Mucosa of descending colon (tissue), 3 donors: Measurements from ENCODE around the gene ANKRD63. TPM values are rescaled to one million over a fixed set of nuclear protein-coding genes. Genes with fewer than 3 reads are reported as not detected.
A peak's percentile ranks its signal among the peaks of the same experiment; 100 is the strongest.

Experiments
- ATAC-seq: fragments of 200-7000 bp; cut with Tn5 transposase; one replicate; pipeline ENCODE4 v1.9.1; 2020; ENCODE audit warnings: mild to moderate bottlenecking, moderate library complexity
- DNase-seq, 3 donors: peaks; one replicate each; pipeline ENCODE4 v3.0.0-alpha.2; 2020
- H3K36me3 ChIP-seq: fragments of 200-600 bp; one replicate; pipeline ENCODE4 v1.8.0; 2021; ENCODE audit warnings: low read depth, mild to moderate bottlenecking
- H3K4me1 ChIP-seq: fragments of 200-600 bp; one replicate; pipeline ENCODE4 v1.8.0; 2021; ENCODE audit warnings: low read depth, mild to moderate bottlenecking
- H3K4me3 ChIP-seq: fragments of 200-600 bp; one replicate; pipeline ENCODE4 v1.8.0; 2021; ENCODE audit warnings: mild to moderate bottlenecking
- H3K9me3 ChIP-seq: fragments of 200-600 bp; one replicate; pipeline ENCODE4 v1.8.0; 2021; ENCODE audit warnings: mild to moderate bottlenecking
- CTCF ChIP-seq: fragments of 200-600 bp; IDR thresholded peaks from one replicate; pipeline ENCODE4 v1.8.0; 2022; ENCODE audit warnings: antibody characterized with exemption, mild to moderate bottlenecking
- intact Hi-C, 2 donors: fragments of 100-400 bp; cut with DNase I in 1 of 2; cut with micrococcal nuclease in 1 of 2; formaldehyde crosslinking; loops; one replicate each; pipeline versions ENCODE4 v1.11.0 to v1.11.1; 2022; cut with DNase I, micrococcal nuclease
- total RNA-seq, 3 donors: library from RNA; stranded (reverse); fragmentation: NEBNext Ultra II Directional in 2 of 3; extraction: Animal tissue kit (Norgen Biotek cat#: 25700) in 2 of 3; gene quantifications; one replicate each; pipeline versions ENCODE4 v1.2.1 to v1.2.4, GENCODE V29; 2021 to 2023
- donor health status: DM: no; HTN: no; CAD: no; lungs with moderate emphysema.
- donor health status: DM: no; HTN: no; CAD: no.
- donor health status: DM: no; HTN: yes; CAD: no.

The ANKRD63 gene
- total RNA-seq, 3 donors from 2014 or later, result 0.25 TPM; not detected in 2

GRCh38 chr15:40283615-40284300, 894 bp upstream of the ANKRD63 start:
- Histone ChIP-seq H3K4me3 (no peak overlapping the region), H3K4me1 (peaks cover 30% of the 10 kb centered on the region), H3K36me3 (no peaks in the 10 kb centered on the region), H3K9me3 (no peaks in the 10 kb centered on the region)
- intact Hi-C loops, result no loop called here
- no peak for TF ChIP-seq CTCF
- DNase-seq, result no peak
- ATAC-seq, result no peak

- Histone ChIP-seq H3K4me1 (peaks cover 30% of the 10 kb centered on the region), H3K4me3 (no peak overlapping the region), H3K9me3 (no peaks in the 10 kb centered on the region), H3K36me3 (no peaks in the 10 kb centered on the region)
- TF ChIP-seq CTCF, result peak; percentile 29
- intact Hi-C loops, result no loop called here
- ATAC-seq, result peak; percentile 71
- peak; percentile 51 to 74 (median 74) for DNase-seq
Measured at GRCh38 chr15:40282147-40282868, 556 bp downstream of the ANKRD63 start.

GRCh38 chr15:40281801-40282146, 1.1 kb downstream of the ANKRD63 start:
- no peak for TF ChIP-seq CTCF
- Histone ChIP-seq H3K9me3 (no peaks in the 10 kb centered on the region), H3K4me3 (no peak overlapping the region), H3K36me3 (no peaks in the 10 kb centered on the region), H3K4me1 (peaks cover 30% of the 10 kb centered on the region)
- intact Hi-C loops, result no loop called here
- DNase-seq, result no peak
- ATAC-seq, result no peak

- intact Hi-C loops, result no loop called here
- Histone ChIP-seq H3K4me1 (peaks cover 30% of the 10 kb centered on the region), H3K9me3 (no peaks in the 10 kb centered on the region), H3K4me3 (no peak overlapping the region), H3K36me3 (no peaks in the 10 kb centered on the region)
- ATAC-seq, result no peak
- no peak for DNase-seq
- no peak for TF ChIP-seq CTCF
Measured at GRCh38 chr15:40281057-40281800, 1.6 kb downstream of the ANKRD63 start.

- DNase-seq (no peak), ATAC-seq (no peak)
- intact Hi-C loops, result no loop called here
- TF ChIP-seq CTCF, result no peak
- peaks cover 30% of the 10 kb centered on the region for H3K4me1 ChIP-seq
- no peaks in the 10 kb centered on the region for H3K36me3 ChIP-seq
- H3K9me3 ChIP-seq, result no peaks in the 10 kb centered on the region
- no peak overlapping the region for H3K4me3 ChIP-seq
Measured at GRCh38 chr15:40280260-40281056, 2.4 kb downstream of the ANKRD63 start.
